Measurements from ENCODE around the gene ZNF292.

GRCh38 chr6:87174078-87174579 is 18.8 kb downstream of the ZNF292 start:
- no peak for TF ChIP-seq CTCF (conservative IDR thresholded peaks at IDR 0.05)
- no peak for TF ChIP-seq ZFX (IDR thresholded peaks at IDR 0.05)
